H1 (cell line): ENCODE data around the gene LRRC27. TPM values are rescaled to one million over a fixed set of nuclear protein-coding genes. Genes with fewer than 3 reads are reported as not detected.

ENCODE experiments used
- CTCF ChIA-PET: fragments of 300-600 bp; sonication (Branson Sonifier 250); formaldehyde crosslinking; loops from one replicate; lab custom pipeline; 2021; ENCODE audit not compliant: partially characterized antibody; lab: Charles Lee
- POLR2A ChIA-PET: fragments of 300-600 bp; sonication (Branson Sonifier 250); formaldehyde crosslinking; loops from one replicate; lab custom pipeline; 2021; ENCODE audit warnings: inconsistent platforms; ENCODE audit not compliant: partially characterized antibody; lab: Charles Lee
- DNase-seq, 2 experiments: peaks; one replicate each; pipeline versions ENCODE4 v3.0.0 to v3.0.0-alpha.2; 2010 to 2022; ENCODE audit warnings: low spot score in 2 of 2, low read depth in 1 of 2, mixed read lengths in 1 of 2
- FAIRE-seq: peaks from 2 replicates; lab custom pipeline; 2011; peaks lifted over from hg19 to GRCh38; lab: Jason Lieb, UNC
- H2AFZ ChIP-seq: 2 replicates; pipeline ENCODE4 v1.8.1; 2012; ENCODE audit warnings: low read length, inconsistent platforms
- H2AK5ac ChIP-seq: 2 replicates; pipeline ENCODE4 v1.6.1; 2013; ENCODE audit warnings: low read depth, low read length
- H2BK120ac ChIP-seq: replicated peaks from 2 replicates; pipeline ENCODE3; 2013; ENCODE audit warnings: low read depth, low read length, inconsistent platforms
- H2BK12ac ChIP-seq: 2 replicates; pipeline ENCODE4 v1.6.1; 2013; ENCODE audit warnings: low read depth, low read length
- H2BK15ac ChIP-seq: 2 replicates; pipeline ENCODE4 v1.6.1; 2013; ENCODE audit warnings: low read length
- H2BK20ac ChIP-seq: 2 replicates; pipeline ENCODE4 v1.6.1; 2013; ENCODE audit warnings: low read length
- H2BK5ac ChIP-seq: 2 replicates; pipeline ENCODE4 v1.6.1; 2013; ENCODE audit warnings: low read depth, low read length
- H3K14ac ChIP-seq: 2 replicates; pipeline ENCODE4 v1.6.1; 2013; ENCODE audit warnings: inconsistent platforms; ENCODE audit not compliant: insufficient read length
- H3K18ac ChIP-seq: 2 replicates; pipeline ENCODE4 v1.6.1; 2013; ENCODE audit warnings: low read length; ENCODE audit errors: extremely low read depth
- H3K23ac ChIP-seq: 2 replicates; pipeline ENCODE4 v1.6.1; 2013; ENCODE audit warnings: inconsistent platforms; ENCODE audit not compliant: insufficient read length
- H3K23me2 ChIP-seq: 2 replicates; pipeline ENCODE4 v1.6.1; 2013; ENCODE audit warnings: low read depth, low read length
- H3K27ac ChIP-seq: 2 replicates; pipeline ENCODE4 v1.6.1; 2011; ENCODE audit warnings: low read depth, low read length, inconsistent platforms
- H3K27me3 ChIP-seq, 4 experiments: replicated peaks in 1 of 4; 1 replicate in 1 of 4; 2 replicates in 3 of 4; pipeline versions ENCODE4 v1.6.1 to v1.8.1; 2011 to 2013; ENCODE audit warnings: low read length in 3 of 4, mild to moderate bottlenecking in 3 of 4, inconsistent platforms in 2 of 4, mixed read lengths in 2 of 4, moderate library complexity in 1 of 4; ENCODE audit not compliant: control insufficient read depth in 3 of 4, insufficient read depth in 3 of 4; ENCODE audit errors: extremely low read depth in 1 of 4
- H3K36me3 ChIP-seq, 4 experiments: 2 replicates each; pipeline versions ENCODE4 v1.6.1 to v1.8.1; 2011 to 2013; ENCODE audit warnings: mild to moderate bottlenecking in 4 of 4, low read length in 3 of 4, moderate library complexity in 2 of 4, control low read depth in 1 of 4, inconsistent platforms in 1 of 4; ENCODE audit not compliant: insufficient read depth in 4 of 4, control insufficient read depth in 2 of 4
- H3K4ac ChIP-seq: replicated peaks from 2 replicates; pipeline ENCODE3; 2013; ENCODE audit warnings: low read length, low read depth, mixed read lengths, inconsistent platforms; ENCODE audit not compliant: insufficient read length
- H3K4me1 ChIP-seq, 4 experiments: replicated peaks in 1 of 4; 1 replicate in 1 of 4; 2 replicates in 3 of 4; pipeline versions ENCODE4 v1.6.1 to v1.8.1; 2011 to 2013; ENCODE audit warnings: low read length in 3 of 4, inconsistent platforms in 2 of 4, mixed read lengths in 1 of 4; ENCODE audit not compliant: insufficient read depth in 4 of 4, control insufficient read depth in 3 of 4
- H3K4me2 ChIP-seq, 2 experiments: 2 replicates each; pipeline versions ENCODE4 v1.6.1 to v1.8.1; 2011 to 2013; ENCODE audit warnings: low read depth in 2 of 2, low read length in 2 of 2, control low read depth in 1 of 2, inconsistent platforms in 1 of 2, mild to moderate bottlenecking in 1 of 2; ENCODE audit not compliant: insufficient read depth in 1 of 2
- H3K4me3 ChIP-seq, 4 experiments: fragments of 200-600, 300-600 bp in 1 of 4; sonication (generic), shearing (Covaris generic), sonication (Bioruptor Twin) in 1 of 4; 2 replicates each; pipeline versions ENCODE4 v1.5.1 to v1.8.1; 2011 to 2016; ENCODE audit warnings: low read length in 4 of 4, low read depth in 3 of 4, control low read depth in 2 of 4, inconsistent platforms in 2 of 4, mild to moderate bottlenecking in 2 of 4, mixed read lengths in 1 of 4, moderate library complexity in 1 of 4; ENCODE audit not compliant: insufficient read depth in 2 of 4; ENCODE audit errors: extremely low read depth in 1 of 4
- H3K56ac ChIP-seq: replicated peaks from 2 replicates; pipeline ENCODE3; 2013; ENCODE audit warnings: low read depth, mild to moderate bottlenecking, mixed read lengths, low read length, inconsistent platforms; ENCODE audit not compliant: insufficient read length
- H3K79me1 ChIP-seq: 2 replicates; pipeline ENCODE4 v1.6.1; 2013; ENCODE audit warnings: low read depth, low read length, control low read depth
- H3K79me2 ChIP-seq, 2 experiments: 2 replicates each; pipeline versions ENCODE4 v1.6.1 to v1.8.1; 2012 to 2013; ENCODE audit warnings: low read length in 2 of 2, mild to moderate bottlenecking in 2 of 2, inconsistent platforms in 1 of 2; ENCODE audit not compliant: insufficient read depth in 2 of 2, control insufficient read depth in 1 of 2
- H3K9ac ChIP-seq, 4 experiments: replicated peaks in 1 of 4; 1 replicate in 1 of 4; 2 replicates in 3 of 4; pipeline versions ENCODE4 v1.6.1 to v1.8.1; 2011 to 2013; ENCODE audit warnings: low read depth in 3 of 4, low read length in 3 of 4, control low read depth in 2 of 4, mild to moderate bottlenecking in 2 of 4, moderate library complexity in 2 of 4, inconsistent platforms in 1 of 4; ENCODE audit errors: extremely low read depth in 1 of 4
- H3K9me3 ChIP-seq, 2 experiments: 2 replicates each; pipeline versions ENCODE4 v1.6.1 to v1.8.1; 2012 to 2013; ENCODE audit warnings: mild to moderate bottlenecking in 2 of 2, moderate library complexity in 2 of 2, control low read depth in 1 of 2, inconsistent platforms in 1 of 2, low read depth in 1 of 2, low read length in 1 of 2, mixed read lengths in 1 of 2; ENCODE audit not compliant: insufficient read depth in 2 of 2
- H4K20me1 ChIP-seq, 2 experiments: replicated peaks in 1 of 2; 2 replicates each; pipeline versions ENCODE3 to v1.8.1; 2011 to 2013; ENCODE audit warnings: inconsistent platforms in 2 of 2, low read length in 2 of 2, mild to moderate bottlenecking in 1 of 2; ENCODE audit not compliant: insufficient read depth in 2 of 2, control insufficient read depth in 1 of 2
- H4K5ac ChIP-seq: 2 replicates; pipeline ENCODE4 v1.6.1; 2013; ENCODE audit warnings: low read length, low read depth, mixed read lengths, inconsistent platforms; ENCODE audit not compliant: insufficient read length
- H4K8ac ChIP-seq: 2 replicates; pipeline ENCODE4 v1.8.0; 2013; ENCODE audit warnings: mild to moderate bottlenecking, moderate library complexity, low read length, inconsistent platforms; ENCODE audit not compliant: insufficient read depth; ENCODE audit errors: extremely low read depth
- H4K91ac ChIP-seq: replicated peaks from 2 replicates; pipeline ENCODE3; 2013; ENCODE audit warnings: low read length, mixed read lengths, inconsistent platforms; ENCODE audit not compliant: insufficient read length
- EZH2 ChIP-seq: fragments of 200-600 bp; sonication (generic); IDR thresholded peaks from 2 replicates; pipeline ENCODE4 v1.7.1; 2012; ENCODE audit warnings: low read depth, mild to moderate bottlenecking, moderate library complexity, low read length, inconsistent platforms; ENCODE audit not compliant: severe bottlenecking
- FOSL1 ChIP-seq: IDR thresholded peaks from 2 replicates; pipeline ENCODE4 v1.6.1; 2011; ENCODE audit warnings: mild to moderate bottlenecking, low read depth, low read length, moderate library complexity; ENCODE audit not compliant: insufficient read depth
- KDM4A ChIP-seq: IDR thresholded peaks from one replicate; pipeline ENCODE4 v1.7.1; 2012; ENCODE audit warnings: low read depth, mild to moderate bottlenecking, moderate library complexity, low read length, inconsistent platforms; ENCODE audit not compliant: severe bottlenecking
- POU5F1 ChIP-seq: IDR thresholded peaks from 2 replicates; pipeline ENCODE4 v1.6.1; 2011; ENCODE audit warnings: low read depth, mild to moderate bottlenecking, low read length, moderate library complexity
- RBBP5 ChIP-seq: IDR thresholded peaks from 2 replicates; pipeline ENCODE4 v1.7.1; 2012; ENCODE audit warnings: low read depth, mild to moderate bottlenecking, inconsistent platforms, low read length, moderate library complexity, borderline replicate concordance
- RFX5 ChIP-seq: IDR thresholded peaks from 2 replicates; pipeline ENCODE4 v1.6.1; 2011; ENCODE audit warnings: low read depth, low read length, improper control_type of control experiment, borderline replicate concordance
- TAF1 ChIP-seq: IDR thresholded peaks from 2 replicates; pipeline ENCODE4 v1.6.1; 2011; ENCODE audit warnings: mild to moderate bottlenecking, low read depth, low read length
- ZNF274 ChIP-seq: IDR thresholded peaks from 2 replicates; pipeline ENCODE4 v1.7.0; 2012; ENCODE audit warnings: low read length, borderline replicate concordance; ENCODE audit errors: extremely low read depth
- WGBS, 2 experiments: shearing (Covaris generic) in 1 of 2; methylation state at CpG; one replicate each; pipeline versions ENCODE4 v1.1.6 to v1.1.7; 2013 to 2015; ENCODE audit warnings: low lambda C conversion rate in 2 of 2, mixed read lengths in 2 of 2, inconsistent platforms in 1 of 2, low coverage in 1 of 2, missing lambda C conversion rate in 1 of 2; ENCODE audit not compliant: insufficient replicate concordance in 2 of 2, insufficient coverage in 1 of 2, insufficient read length in 1 of 2; ENCODE audit errors: extremely low coverage in 1 of 2, missing lambda C conversion rate in 1 of 2; 5-methylcytosine and 5-hydroxymethylcytosine counted together
- polyA plus RNA-seq, 7 experiments: library from polyadenylated mRNA; depleted of rRNA in 3 of 7; stranded (reverse) in 5 of 7; unstranded in 2 of 7; fragments of >200 nt in 5 of 7; fragments of 200-250 nt in 2 of 7; gene quantifications; 1 replicate in 5 of 7; 2 replicates in 1 of 7; 4 replicates in 1 of 7; pipeline versions ENCODE4 v1.2.1 to v1.2.3, GENCODE V29; 2011 to 2013; ENCODE audit warnings: missing spikeins in 2 of 7, mixed read lengths in 2 of 7
- total RNA-seq: library from RNA; stranded (reverse); fragmentation: NEBNext Ultra II Directional; extraction: Animal tissue kit (Norgen Biotek cat#: 25700); gene quantifications from 2 replicates; pipeline ENCODE4 v1.2.1, GENCODE V29; 2021
- TF ChIP-seq, protein P1 (sequence below): IDR thresholded peaks from 2 replicates; pipeline ENCODE4 v1.6.1; 2012; ENCODE audit warnings: inconsistent platforms

Gene LRRC27
- total and polyA plus RNA-seq, 2 of the 8 experiments (the other 6 are each of a cell fraction or from before 2014, with no cell fraction given) = 1.2 to 3.8 TPM

GRCh38 chr10:132408823-132409666 lies 77.1 kb downstream of the LRRC27 start:
- Histone ChIP-seq H3K4me1 (peaks cover 3 to 51% (median 42%) of the 10 kb centered on the region in 4 experiments), H3K9me3 (no peaks in the 10 kb centered on the region), H4K91ac (peak overlapping the region; percentile 100), H2BK20ac (peak overlapping the region; percentile 100), H2BK15ac (peak overlapping the region; percentile 66), H2BK120ac (peak overlapping the region; percentile 80), H3K4me2 (peak overlapping the region; percentile 60 to 61), H3K4me3 (peak overlapping the region in 1 of 4 experiments; percentile 45; a peak in 1 of 8 replicates), H2AK5ac (peak overlapping the region; percentile 100; the same call in 1 of the 2 replicates), H3K56ac (peak overlapping the region; percentile 62), H3K79me2 (no peaks in the 10 kb centered on the region), H3K27ac (peak overlapping the region; percentile 82), H4K5ac (peak overlapping the region; percentile 72), H3K27me3 (no peaks in the 10 kb centered on the region), H3K4ac (peak overlapping the region; percentile 100), H4K20me1 (peaks cover 0 to 3% of the 10 kb centered on the region in 2 experiments), H4K8ac (peak overlapping the region; percentile 94), H3K23ac (no peak overlapping the region), H3K36me3 (peaks cover 0 to 8% (median 2%) of the 10 kb centered on the region in 4 experiments; a peak in 3 of 8 replicates), H2BK5ac (peak overlapping the region; percentile 97), H3K9ac (peak overlapping the region in 2 of 4 experiments; percentile 42 to 46; a peak in 4 of 7 replicates), H3K18ac (peak overlapping the region; percentile 99), H3K23me2 (no peaks in the 10 kb centered on the region), H3K79me1 (peaks cover 6% of the 10 kb centered on the region; the same call in 1 of the 2 replicates), H3K14ac (no peak overlapping the region), H2BK12ac (peak overlapping the region; percentile 100; the same call in 1 of the 2 replicates), H2AFZ (no peak overlapping the region)
- CTCF ChIA-PET = interaction anchor here (0.9 to 3.2 kb wide), 6 partner anchors 13 to 43 kb away, joined by 3 to 11 read pairs (median 4); no protein-coding TSS in a partner anchor
- DNase-seq = no peak
- WGBS, 2 experiments = 83% methylated on average over 23 of the region's 27 CpGs; no CpG with 5 or more reads in 1 of the 2 experiments
- no peak for FAIRE-seq
- POLR2A ChIA-PET = interaction anchor here (0.8 to 5.6 kb wide), 6 partner anchors 11 to 38 kb away, joined by 3 to 71 read pairs (median 7); partner anchors contain the start of gene PWWP2B
- TF ChIP-seq TAF1 (no peak), POU5F1 (no peak), RFX5 (no peak), KDM4A (no peak), EZH2 (no peak), FOSL1 (no peak), RBBP5 (no peak), ZNF274 (no peak)
- TF ChIP-seq, protein P1, sequence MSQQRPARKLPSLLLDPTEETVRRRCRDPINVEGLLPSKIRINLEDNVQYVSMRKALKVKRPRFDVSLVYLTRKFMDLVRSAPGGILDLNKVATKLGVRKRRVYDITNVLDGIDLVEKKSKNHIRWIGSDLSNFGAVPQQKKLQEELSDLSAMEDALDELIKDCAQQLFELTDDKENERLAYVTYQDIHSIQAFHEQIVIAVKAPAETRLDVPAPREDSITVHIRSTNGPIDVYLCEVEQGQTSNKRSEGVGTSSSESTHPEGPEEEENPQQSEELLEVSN = no peak
